K562 (cell line): ENCODE results near the gene PRR19. TPM values are rescaled to one million over a fixed set of nuclear protein-coding genes. Genes with fewer than 3 reads are reported as not detected.
A peak's percentile ranks its signal among the peaks of the same experiment; 100 is the strongest.

Source experiments
- EHMT2 ChIP-seq: fragments of 450-650 bp; IDR thresholded peaks from 2 replicates; pipeline ENCODE4 v1.6.1; 2018; ENCODE audit warnings: antibody characterized with exemption
- ELF2 ChIP-seq: fragments of 250-450 bp; sonication (Bioruptor Pico); IDR thresholded peaks from 2 replicates; pipeline ENCODE4 v1.5.0; 2021; ENCODE audit warnings: mild to moderate bottlenecking
- GABPA ChIP-seq: fragments of 200-800 bp; sonication (Bioruptor generic); conservative IDR thresholded peaks from 2 replicates; pipeline ENCODE4 v1.6.1; 2016; ENCODE audit warnings: low read depth, missing genetic modification characterization, missing compliant biosample characterization
- IFI16 ChIP-seq: fragments of 250-450 bp; sonication (Bioruptor Pico); IDR thresholded peaks from 2 replicates; pipeline ENCODE4 v2.1.2; 2022; ENCODE audit warnings: mild to moderate bottlenecking, inconsistent platforms
- KLF10 ChIP-seq: fragments of 250-450 bp; sonication (Bioruptor Pico); IDR thresholded peaks from 2 replicates; pipeline ENCODE4 v1.6.1; 2021; ENCODE audit warnings: matching md5 sums
- MED1 ChIP-seq: sonication (generic); formaldehyde crosslinking; IDR thresholded peaks from 2 replicates; pipeline ENCODE4 v1.8.1; 2023; ENCODE audit warnings: missing genetic modification reagents, borderline replicate concordance
- MTA2 ChIP-seq: fragments of 450-650 bp; IDR thresholded peaks from 2 replicates; pipeline ENCODE4 v1.6.1; 2016; ENCODE audit warnings: low read depth
- NFRKB ChIP-seq: fragments of 450-650 bp; IDR thresholded peaks from 2 replicates; pipeline ENCODE4 v1.6.1; 2016; ENCODE audit warnings: low read depth
- RNF2 ChIP-seq: sonication (generic); IDR thresholded peaks from 2 replicates; pipeline ENCODE4 v1.6.1; 2016
- ZBTB7A ChIP-seq: IDR thresholded peaks from 2 replicates; pipeline ENCODE4 v1.6.1; 2011; ENCODE audit warnings: low read depth, mild to moderate bottlenecking, low read length, moderate library complexity, borderline replicate concordance; ENCODE audit not compliant: control insufficient read depth
- ZKSCAN8 ChIP-seq: fragments of 200-800 bp; sonication (Bioruptor generic); IDR thresholded peaks from 2 replicates; pipeline ENCODE4 v1.6.1; 2016; ENCODE audit warnings: missing genetic modification characterization, missing compliant biosample characterization
- ZNF699 ChIP-seq: fragments of 250-450 bp; sonication (Bioruptor Pico); IDR thresholded peaks from 2 replicates; pipeline ENCODE4 v1.8.0; 2021; ENCODE audit warnings: mild to moderate bottlenecking, moderate library complexity; ENCODE audit not compliant: insufficient replicate concordance
- ZNF764 ChIP-seq: fragments of 250-450 bp; sonication (Bioruptor Pico); IDR thresholded peaks from 2 replicates; pipeline ENCODE4 v1.4.0; 2020; ENCODE audit warnings: low read depth, mild to moderate bottlenecking, moderate library complexity
- polyA plus RNA-seq, 8 experiments: library from polyadenylated mRNA; depleted of rRNA in 4 of 8; stranded (reverse) in 5 of 8; unstranded in 3 of 8; fragments of >200 nt; fragmentation: Nextera tagmentation in 2 of 8; fragmentation: Illumina TruSeq in 1 of 8; extraction: Ambion mirVana in 2 of 8; extraction: Trizol in 1 of 8; gene quantifications; 2 replicates each; pipeline versions ENCODE4 v1.2.1 to v1.2.3, GENCODE V29; 2011 to 2014; ENCODE audit warnings: inconsistent platforms in 1 of 8, missing spikeins in 1 of 8
- total RNA-seq, 7 experiments: library from RNA; depleted of rRNA in 6 of 7; stranded (reverse); fragments of >200 nt in 6 of 7; fragmentation: Illumina TruSeq in 2 of 7; extraction: Trizol in 2 of 7; gene quantifications; 2 replicates each; pipeline versions ENCODE4 v1.2.1 to v1.2.3, GENCODE V29; 2011 to 2021; ENCODE audit warnings: low replicate concordance in 1 of 7
- TF ChIP-seq, protein P1 (sequence below), 2 experiments: IDR thresholded peaks; 2 replicates each; pipeline ENCODE4 v1.6.1; 2011; ENCODE audit warnings: borderline replicate concordance in 1 of 2, control low read depth in 1 of 2, low read depth in 1 of 2, low read length in 1 of 2, mild to moderate bottlenecking in 1 of 2, mixed read lengths in 1 of 2, moderate library complexity in 1 of 2; ENCODE audit not compliant: insufficient read depth in 1 of 2, insufficient read length in 1 of 2, poor library complexity in 1 of 2, severe bottlenecking in 1 of 2; ENCODE audit errors: extremely low read depth in 1 of 2
- TF ChIP-seq, protein P2 (sequence below): fragments of 250-450 bp; sonication (Bioruptor Pico); IDR thresholded peaks from 2 replicates; pipeline ENCODE4 v1.5.0; 2020; ENCODE audit warnings: mild to moderate bottlenecking, borderline replicate concordance
- TF ChIP-seq, protein P3 (sequence below): fragments of 450-650 bp; formaldehyde crosslinking; IDR thresholded peaks from 2 replicates; pipeline ENCODE4 v1.4.0; 2020; ENCODE audit warnings: mild to moderate bottlenecking
- TF ChIP-seq, protein P4 (sequence below): fragments of 250-450 bp; sonication (Bioruptor Pico); IDR thresholded peaks from 2 replicates; pipeline ENCODE4 v1.8.0; 2022; ENCODE audit warnings: moderate library complexity, mild to moderate bottlenecking, inconsistent platforms
- TF ChIP-seq, protein P5 (sequence below): fragments of 200-800 bp; sonication (Bioruptor generic); IDR thresholded peaks from 2 replicates; pipeline ENCODE4 v1.6.1; 2017; ENCODE audit warnings: missing genetic modification characterization, missing compliant biosample characterization

The PRR19 gene
- total and polyA plus RNA-seq, 9 of the 15 experiments (the other 6 are each of a cell fraction or from before 2014, with no cell fraction given): 0.10 to 1.6 (median 0.54) TPM

DNA sequence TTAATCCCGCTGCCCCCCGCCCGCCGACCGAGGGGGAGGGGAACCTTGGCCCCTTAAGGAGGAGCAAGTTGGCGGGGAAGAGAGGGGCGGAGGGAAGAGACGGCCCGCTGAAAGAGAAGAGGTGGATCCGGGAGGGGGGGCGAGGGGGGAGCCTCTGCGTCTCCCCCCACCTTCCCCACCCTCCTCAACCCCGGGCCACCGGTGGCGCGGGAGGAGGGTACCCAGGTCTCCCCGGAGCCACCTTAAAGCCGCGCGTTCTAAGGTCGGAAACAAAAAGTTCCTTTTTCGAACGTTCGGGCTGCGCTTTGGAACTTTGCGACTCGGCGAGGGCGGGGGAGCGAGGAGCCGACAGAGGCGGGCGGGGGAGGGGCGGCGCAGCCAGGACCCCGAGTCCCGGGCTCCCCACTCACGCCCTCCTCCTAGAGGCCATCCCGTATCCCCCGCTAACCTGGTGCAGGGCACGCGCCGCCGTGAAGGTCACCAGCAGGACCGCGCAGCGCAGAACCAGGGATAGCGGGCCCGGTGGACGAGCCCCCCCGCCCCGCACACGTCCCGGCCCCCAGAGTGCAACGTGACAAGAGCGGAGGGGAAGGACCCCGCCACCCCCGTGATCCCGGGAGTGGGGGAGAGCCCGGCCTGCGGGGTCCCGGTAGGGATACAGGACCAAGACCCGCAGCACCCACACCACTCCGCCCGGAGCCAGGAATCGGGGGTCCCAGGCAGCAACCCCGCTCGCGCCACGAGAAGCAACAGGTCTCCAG, 47.7 kb upstream of the PRR19 start (continued):
- TF ChIP-seq, protein P1, sequence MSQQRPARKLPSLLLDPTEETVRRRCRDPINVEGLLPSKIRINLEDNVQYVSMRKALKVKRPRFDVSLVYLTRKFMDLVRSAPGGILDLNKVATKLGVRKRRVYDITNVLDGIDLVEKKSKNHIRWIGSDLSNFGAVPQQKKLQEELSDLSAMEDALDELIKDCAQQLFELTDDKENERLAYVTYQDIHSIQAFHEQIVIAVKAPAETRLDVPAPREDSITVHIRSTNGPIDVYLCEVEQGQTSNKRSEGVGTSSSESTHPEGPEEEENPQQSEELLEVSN (IDR thresholded peaks at IDR 0.05; ENCODE audit: borderline replicate concordance in 1 of 2, extremely low read depth in 1 of 2, insufficient read depth in 1 of 2, insufficient read length in 1 of 2, low read depth in 1 of 2, low read length in 1 of 2, poor library complexity in 1 of 2, severe bottlenecking in 1 of 2): peak in 1 of 2 experiments; percentile 10
- TF ChIP-seq NFRKB: no peak
- no peak for TF ChIP-seq EHMT2
- no peak for TF ChIP-seq GABPA
- TF ChIP-seq ZNF699: no peak
- TF ChIP-seq, protein P2, sequence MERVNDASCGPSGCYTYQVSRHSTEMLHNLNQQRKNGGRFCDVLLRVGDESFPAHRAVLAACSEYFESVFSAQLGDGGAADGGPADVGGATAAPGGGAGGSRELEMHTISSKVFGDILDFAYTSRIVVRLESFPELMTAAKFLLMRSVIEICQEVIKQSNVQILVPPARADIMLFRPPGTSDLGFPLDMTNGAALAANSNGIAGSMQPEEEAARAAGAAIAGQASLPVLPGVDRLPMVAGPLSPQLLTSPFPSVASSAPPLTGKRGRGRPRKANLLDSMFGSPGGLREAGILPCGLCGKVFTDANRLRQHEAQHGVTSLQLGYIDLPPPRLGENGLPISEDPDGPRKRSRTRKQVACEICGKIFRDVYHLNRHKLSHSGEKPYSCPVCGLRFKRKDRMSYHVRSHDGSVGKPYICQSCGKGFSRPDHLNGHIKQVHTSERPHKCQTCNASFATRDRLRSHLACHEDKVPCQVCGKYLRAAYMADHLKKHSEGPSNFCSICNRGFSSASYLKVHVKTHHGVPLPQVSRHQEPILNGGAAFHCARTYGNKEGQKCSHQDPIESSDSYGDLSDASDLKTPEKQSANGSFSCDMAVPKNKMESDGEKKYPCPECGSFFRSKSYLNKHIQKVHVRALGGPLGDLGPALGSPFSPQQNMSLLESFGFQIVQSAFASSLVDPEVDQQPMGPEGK (CRISPR knock-in tag): 0 out of 2 replicates have a peak, but pooled peaks have one; percentile 55
- peak; percentile 82 for TF ChIP-seq ZBTB7A
- TF ChIP-seq ELF2 (CRISPR knock-in tag): no peak
- 0 out of 2 replicates have a peak, but pooled peaks have one; percentile 62 for TF ChIP-seq RNF2
- TF ChIP-seq, protein P3, sequence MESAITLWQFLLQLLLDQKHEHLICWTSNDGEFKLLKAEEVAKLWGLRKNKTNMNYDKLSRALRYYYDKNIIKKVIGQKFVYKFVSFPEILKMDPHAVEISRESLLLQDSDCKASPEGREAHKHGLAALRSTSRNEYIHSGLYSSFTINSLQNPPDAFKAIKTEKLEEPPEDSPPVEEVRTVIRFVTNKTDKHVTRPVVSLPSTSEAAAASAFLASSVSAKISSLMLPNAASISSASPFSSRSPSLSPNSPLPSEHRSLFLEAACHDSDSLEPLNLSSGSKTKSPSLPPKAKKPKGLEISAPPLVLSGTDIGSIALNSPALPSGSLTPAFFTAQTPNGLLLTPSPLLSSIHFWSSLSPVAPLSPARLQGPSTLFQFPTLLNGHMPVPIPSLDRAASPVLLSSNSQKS (CRISPR knock-in tag): no peak
- TF ChIP-seq IFI16 (CRISPR knock-in tag): no peak
- no peak for TF ChIP-seq KLF10 (CRISPR knock-in tag)
- TF ChIP-seq MTA2: no peak
- TF ChIP-seq, protein P4, sequence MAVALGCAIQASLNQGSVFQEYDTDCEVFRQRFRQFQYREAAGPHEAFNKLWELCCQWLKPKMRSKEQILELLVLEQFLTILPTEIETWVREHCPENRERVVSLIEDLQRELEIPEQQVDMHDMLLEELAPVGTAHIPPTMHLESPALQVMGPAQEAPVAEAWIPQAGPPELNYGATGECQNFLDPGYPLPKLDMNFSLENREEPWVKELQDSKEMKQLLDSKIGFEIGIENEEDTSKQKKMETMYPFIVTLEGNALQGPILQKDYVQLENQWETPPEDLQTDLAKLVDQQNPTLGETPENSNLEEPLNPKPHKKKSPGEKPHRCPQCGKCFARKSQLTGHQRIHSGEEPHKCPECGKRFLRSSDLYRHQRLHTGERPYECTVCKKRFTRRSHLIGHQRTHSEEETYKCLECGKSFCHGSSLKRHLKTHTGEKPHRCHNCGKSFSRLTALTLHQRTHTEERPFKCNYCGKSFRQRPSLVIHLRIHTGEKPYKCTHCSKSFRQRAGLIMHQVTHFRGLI (CRISPR knock-in tag): no peak
- no peak for TF ChIP-seq ZKSCAN8 (CRISPR knock-in tag)
- no peak for TF ChIP-seq ZNF764 (CRISPR knock-in tag)
- no peak for TF ChIP-seq MED1
- TF ChIP-seq, protein P5, sequence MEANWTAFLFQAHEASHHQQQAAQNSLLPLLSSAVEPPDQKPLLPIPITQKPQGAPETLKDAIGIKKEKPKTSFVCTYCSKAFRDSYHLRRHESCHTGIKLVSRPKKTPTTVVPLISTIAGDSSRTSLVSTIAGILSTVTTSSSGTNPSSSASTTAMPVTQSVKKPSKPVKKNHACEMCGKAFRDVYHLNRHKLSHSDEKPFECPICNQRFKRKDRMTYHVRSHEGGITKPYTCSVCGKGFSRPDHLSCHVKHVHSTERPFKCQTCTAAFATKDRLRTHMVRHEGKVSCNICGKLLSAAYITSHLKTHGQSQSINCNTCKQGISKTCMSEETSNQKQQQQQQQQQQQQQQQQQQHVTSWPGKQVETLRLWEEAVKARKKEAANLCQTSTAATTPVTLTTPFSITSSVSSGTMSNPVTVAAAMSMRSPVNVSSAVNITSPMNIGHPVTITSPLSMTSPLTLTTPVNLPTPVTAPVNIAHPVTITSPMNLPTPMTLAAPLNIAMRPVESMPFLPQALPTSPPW (CRISPR knock-in tag): peak; percentile 96
